Measurements from ENCODE around the gene FCHSD2. TPM values are rescaled to one million over a fixed set of nuclear protein-coding genes. Genes with fewer than 3 reads are reported as not detected.

Gene FCHSD2
- total RNA-seq, 3 donors from 2014 or later (not counting 1 experiment from before 2014, with no cell fraction given): 39.4 to 59.1 (median 42.1) TPM

- Histone ChIP-seq H3K4me3 (ENCODE audit: low read length) (no peak overlapping the region), H3K27me3 (ENCODE audit: control insufficient read depth, insufficient read depth, low read length) (no peaks in the 10 kb centered on the region), H3K9me3 (ENCODE audit: control insufficient read depth, insufficient read depth, low read length) (no peaks in the 10 kb centered on the region), H3K27ac (ENCODE audit: low read length) (no peak overlapping the region), H3K36me3 (ENCODE audit: control insufficient read depth, insufficient read depth, low read length) (no peaks in the 10 kb centered on the region), H3K4me1 (ENCODE audit: control insufficient read depth, insufficient read depth, low read length) (peaks cover 4% of the 10 kb centered on the region)
- Mint-ChIP-seq H3K9me3 (no peaks in the 10 kb centered on the region), H3K27ac (no peak overlapping the region), H3K4me3 (no peak overlapping the region), H3K36me3 (no peaks in the 10 kb centered on the region), H3K27me3 (ENCODE audit: low read depth in 2 of 2) (no peaks in the 10 kb centered on the region), H3K4me1 (peaks cover 27 to 40% of the 10 kb centered on the region in 2 donors)
- TF ChIP-seq CTCF (IDR thresholded peaks at IDR 0.05): no peak
- ATAC-seq: no peak
- intact Hi-C loops (cut with micrococcal nuclease): no loop called here
- no peak for DNase-seq
- WGBS (ENCODE audit: insufficient coverage): 100% methylated on average over 6 of the region's 6 CpGs
Observed at GRCh38 chr11:72971192-72971967, 170.7 kb downstream of the FCHSD2 start.

- no peaks in the 10 kb centered on the region for H3K27me3 Mint-ChIP-seq (ENCODE audit: low read depth in 2 of 2)
- WGBS (ENCODE audit: insufficient coverage): 84% methylated on average over 4 of the region's 6 CpGs
- peaks cover 22 to 36% of the 10 kb centered on the region in 2 donors for H3K4me1 Mint-ChIP-seq
- Histone ChIP-seq H3K9me3 (ENCODE audit: control insufficient read depth, insufficient read depth, low read length) (no peaks in the 10 kb centered on the region), H3K36me3 (ENCODE audit: control insufficient read depth, insufficient read depth, low read length) (no peaks in the 10 kb centered on the region), H3K4me3 (ENCODE audit: low read length) (no peak overlapping the region), H3K27me3 (ENCODE audit: control insufficient read depth, insufficient read depth, low read length) (no peaks in the 10 kb centered on the region), H3K27ac (ENCODE audit: low read length) (no peak overlapping the region), H3K4me1 (ENCODE audit: control insufficient read depth, insufficient read depth, low read length) (peaks cover 4% of the 10 kb centered on the region)
- H3K27ac Mint-ChIP-seq: peak overlapping the region; percentile 58 to 63
- TF ChIP-seq CTCF (IDR thresholded peaks at IDR 0.05): no peak
- no peak overlapping the region for H3K4me3 Mint-ChIP-seq
- no peaks in the 10 kb centered on the region for H3K36me3 Mint-ChIP-seq
- ATAC-seq (no peak), DNase-seq (no peak)
- H3K9me3 Mint-ChIP-seq: no peaks in the 10 kb centered on the region
- intact Hi-C loops (cut with micrococcal nuclease): no loop called here
Observed at GRCh38 chr11:72970557-72971118, 171.5 kb downstream of the FCHSD2 start.

GRCh38 chr11:72969894-72970335, 172.2 kb downstream of the FCHSD2 start:
- Mint-ChIP-seq H3K4me1 (peaks cover 21 to 34% of the 10 kb centered on the region in 2 donors), H3K36me3 (no peaks in the 10 kb centered on the region), H3K27me3 (ENCODE audit: low read depth in 2 of 2) (no peaks in the 10 kb centered on the region), H3K4me3 (peak overlapping the region; percentile 42), H3K9me3 (no peaks in the 10 kb centered on the region), H3K27ac (peak overlapping the region; percentile 58 to 63)
- Histone ChIP-seq H3K36me3 (ENCODE audit: control insufficient read depth, insufficient read depth, low read length) (no peaks in the 10 kb centered on the region), H3K4me1 (ENCODE audit: control insufficient read depth, insufficient read depth, low read length) (peaks cover 4% of the 10 kb centered on the region), H3K9me3 (ENCODE audit: control insufficient read depth, insufficient read depth, low read length) (no peaks in the 10 kb centered on the region), H3K4me3 (ENCODE audit: low read length) (no peak overlapping the region), H3K27ac (ENCODE audit: low read length) (peak overlapping the region; percentile 45), H3K27me3 (ENCODE audit: control insufficient read depth, insufficient read depth, low read length) (no peaks in the 10 kb centered on the region)
- intact Hi-C loops (cut with micrococcal nuclease): no loop called here
- ATAC-seq (peak; percentile 80 to 88 (median 87)), DNase-seq (peak in 1 of 2 donors; percentile 26)
- no peak for TF ChIP-seq CTCF (IDR thresholded peaks at IDR 0.05)
